T-helper 1 cell (primary cell): Measurements from ENCODE around the gene XRRA1.

Experiments used
- DNase-seq, 5 donors: peaks; one replicate each; pipeline ENCODE4 v3.0.0-alpha.2; 2012 to 2020

XRRA1 gene

GRCh38 chr11:74949753-74950137 lies 854 bp upstream of the XRRA1 start:
- DNase-seq: no peak

DNA sequence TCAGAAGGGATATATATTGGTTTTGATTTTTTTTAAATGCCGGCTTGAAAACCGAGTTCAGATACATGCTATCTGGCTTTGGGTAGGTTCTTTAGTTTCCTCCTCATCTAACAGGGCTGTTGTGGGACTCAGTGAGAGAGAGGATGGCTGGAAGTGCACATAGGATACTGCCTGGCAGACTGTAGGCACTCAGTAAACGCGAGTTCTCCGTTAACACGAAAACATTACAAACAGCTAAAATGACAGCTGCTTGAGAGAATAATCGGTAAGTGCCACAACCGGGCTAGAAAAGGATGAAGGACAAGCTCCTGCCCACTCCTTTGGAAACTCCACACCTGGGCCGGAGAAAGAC lies 369 bp downstream of the XRRA1 start:
- DNase-seq: no peak

DNA sequence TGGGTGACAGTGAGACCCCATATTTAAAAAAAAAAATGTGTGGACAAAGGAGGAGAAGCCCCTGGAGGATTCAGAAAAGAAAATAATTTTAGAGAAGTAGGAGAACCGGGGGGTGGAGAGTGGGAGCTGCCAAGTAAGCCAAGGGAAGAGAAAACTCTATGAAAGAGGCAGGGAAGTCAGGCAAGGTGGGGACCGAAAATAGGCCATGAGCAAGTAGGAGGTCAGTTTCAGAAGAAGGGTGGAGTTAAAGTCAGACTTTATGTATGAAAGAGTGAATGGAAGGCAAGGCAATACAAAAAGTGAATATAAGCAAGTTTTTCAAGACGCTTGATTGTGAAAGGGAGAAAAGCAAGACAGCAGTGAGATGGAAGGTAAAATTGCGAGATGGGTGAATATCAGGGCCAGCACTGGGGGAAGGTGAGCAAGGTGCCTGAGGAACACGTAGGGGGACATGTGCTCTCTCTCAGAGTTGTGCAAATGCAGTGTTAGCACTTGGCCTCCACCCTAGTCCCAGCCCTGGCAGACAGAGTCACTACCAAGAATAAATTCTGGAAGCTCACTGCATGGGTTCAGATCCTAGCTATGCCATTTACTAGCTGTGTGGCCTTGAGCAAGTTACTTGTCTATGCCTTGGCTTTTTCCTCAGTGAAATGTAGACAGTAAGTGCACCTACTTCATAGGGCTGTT lies 6.7 kb downstream of the XRRA1 start:
- DNase-seq: no peak

DNA sequence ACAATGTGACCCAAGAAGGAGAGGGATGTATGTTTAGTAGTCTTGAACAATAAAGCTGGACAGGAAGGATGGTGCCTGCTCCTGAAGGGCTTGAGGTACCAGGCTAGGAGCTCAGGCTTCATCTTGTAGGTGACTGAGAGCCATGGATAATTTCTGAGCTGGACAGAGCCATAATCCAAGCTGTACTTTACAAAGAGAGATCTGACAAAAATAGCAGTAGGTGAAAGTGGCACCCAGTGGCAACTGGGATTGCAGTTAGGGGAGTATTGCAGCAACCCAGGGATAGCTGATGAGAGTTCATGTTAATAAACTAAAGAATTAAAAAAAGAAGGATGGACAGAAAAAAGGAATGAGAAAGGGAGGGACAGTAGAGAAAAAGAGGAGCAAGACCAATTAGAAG lies 7.4 kb downstream of the XRRA1 start:
- DNase-seq: no peak

DNA sequence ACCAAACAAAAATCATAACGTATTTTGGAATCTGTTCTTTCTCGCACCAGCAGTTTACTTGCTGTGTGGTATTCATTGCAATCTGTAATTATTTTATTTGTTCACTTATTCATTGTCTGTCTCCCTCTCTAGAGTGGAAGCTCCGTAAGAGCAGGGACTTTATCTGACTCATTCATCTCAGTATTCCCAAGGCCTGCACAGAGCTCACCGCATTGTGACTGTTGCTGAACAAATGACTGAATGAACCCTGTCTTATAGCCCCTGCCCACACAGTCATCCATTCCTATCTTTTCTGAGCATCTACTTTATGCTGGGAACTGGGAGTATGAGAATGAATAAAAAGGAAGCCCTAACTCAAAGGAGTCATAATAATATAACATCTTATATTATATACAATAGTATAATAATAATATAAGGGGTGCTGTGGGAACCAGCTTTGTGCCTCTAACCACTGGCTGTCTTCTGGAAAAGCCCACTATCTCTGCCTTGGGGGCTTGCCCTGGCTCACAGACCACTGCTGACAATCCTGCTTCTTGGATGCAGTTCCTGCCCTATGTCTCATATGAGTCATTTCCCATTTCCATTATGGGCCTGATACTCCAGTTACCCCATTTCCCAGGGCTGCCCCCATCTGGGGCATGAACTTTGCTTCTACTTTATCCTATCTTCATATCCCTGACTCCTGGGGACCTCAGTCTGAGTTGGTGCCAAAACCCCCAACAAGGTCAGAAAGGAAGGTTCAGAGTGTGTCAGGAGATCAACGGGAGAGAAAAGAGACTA lies 11.0 kb downstream of the XRRA1 start:
- DNase-seq: no peak

DNA sequence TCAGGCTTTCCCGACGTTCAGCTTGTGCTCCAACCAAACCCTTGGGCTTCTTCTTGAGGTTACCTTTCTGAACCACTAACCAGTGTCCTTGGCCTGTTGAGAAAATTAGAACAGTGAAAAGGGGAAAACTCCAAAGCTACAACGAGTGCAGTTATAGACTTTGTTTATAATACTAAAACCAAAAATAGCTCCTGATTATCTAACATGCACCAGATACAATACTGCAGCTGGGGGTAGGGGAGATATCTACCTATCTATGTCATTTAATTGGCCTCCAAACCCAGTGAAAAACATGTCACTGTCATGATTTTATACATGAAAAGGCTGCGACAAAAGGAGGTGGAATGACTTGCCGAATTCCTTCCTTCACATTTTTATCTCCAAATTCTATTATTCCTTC lies 11.9 kb downstream of the XRRA1 start:
- DNase-seq: no peak

DNA sequence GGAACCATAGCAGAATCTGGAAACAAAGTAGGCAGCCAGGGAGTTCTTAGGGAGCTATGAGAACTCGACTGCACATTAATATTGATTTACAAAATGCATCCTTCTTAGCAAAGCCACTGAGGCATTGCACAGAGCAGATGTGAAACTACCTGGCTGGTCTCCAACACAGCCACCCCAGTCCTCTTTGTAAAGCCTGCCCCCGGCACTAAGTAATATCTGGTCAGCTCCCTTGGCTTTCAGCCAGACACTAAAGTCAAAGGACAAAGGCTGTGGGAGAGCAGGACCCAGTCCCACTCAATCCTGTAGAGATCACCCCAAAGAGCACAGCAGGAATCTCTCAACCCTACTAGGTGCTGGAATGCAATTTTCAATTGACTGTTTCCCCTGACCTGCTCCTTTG lies 12.8 kb downstream of the XRRA1 start:
- DNase-seq: no peak

- no peak for DNase-seq
Observed at GRCh38 chr11:74935285-74935684, 13.6 kb downstream of the XRRA1 start.

- DNase-seq: no peak
Observed at GRCh38 chr11:74933765-74934164, 15.1 kb downstream of the XRRA1 start.

DNA sequence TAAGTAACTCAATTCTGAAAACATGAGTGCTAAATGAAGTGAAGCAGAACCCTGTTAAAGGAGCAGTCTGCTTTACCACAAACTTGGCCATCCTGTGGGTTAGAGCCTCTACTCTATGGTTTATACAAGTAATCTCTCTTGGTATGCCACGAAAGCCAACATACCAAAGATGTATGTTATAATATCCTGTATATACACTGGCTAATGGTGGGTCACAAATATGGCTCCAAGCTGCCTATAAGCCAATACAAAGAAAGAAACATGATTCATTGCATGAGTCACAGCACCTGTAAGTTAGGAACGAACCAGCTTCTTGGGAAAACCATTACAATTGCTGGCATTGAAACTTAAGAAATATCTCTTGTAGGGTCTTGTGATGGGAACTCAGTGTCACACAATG lies 16.1 kb downstream of the XRRA1 start:
- DNase-seq: peak in 1 of 5 donors; percentile 30

- no peak for DNase-seq
Observed at GRCh38 chr11:74932169-74932568, 16.7 kb downstream of the XRRA1 start.

- DNase-seq: peak; percentile 17 to 82 (median 49)
Observed at GRCh38 chr11:74929431-74930363, 19.2 kb downstream of the XRRA1 start.

DNA sequence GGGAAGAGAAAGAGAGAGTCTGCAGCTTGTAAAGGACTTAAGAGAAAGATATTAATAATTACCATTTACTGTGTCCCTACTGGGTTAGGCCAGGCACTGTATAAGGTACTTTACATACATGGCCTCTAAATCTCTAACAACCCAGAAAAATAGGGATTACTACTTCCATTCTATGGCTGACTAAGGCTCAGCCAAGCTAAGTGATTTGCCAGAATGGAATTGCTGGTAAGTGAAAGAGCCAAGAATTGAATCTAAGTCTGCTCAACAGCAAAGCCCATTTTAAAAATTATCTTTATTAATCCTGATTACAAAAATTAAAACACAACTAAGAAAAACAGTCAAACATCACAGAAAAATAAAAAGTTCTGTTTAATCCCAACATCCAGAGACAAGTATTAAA lies 21.4 kb downstream of the XRRA1 start:
- DNase-seq: no peak

DNA sequence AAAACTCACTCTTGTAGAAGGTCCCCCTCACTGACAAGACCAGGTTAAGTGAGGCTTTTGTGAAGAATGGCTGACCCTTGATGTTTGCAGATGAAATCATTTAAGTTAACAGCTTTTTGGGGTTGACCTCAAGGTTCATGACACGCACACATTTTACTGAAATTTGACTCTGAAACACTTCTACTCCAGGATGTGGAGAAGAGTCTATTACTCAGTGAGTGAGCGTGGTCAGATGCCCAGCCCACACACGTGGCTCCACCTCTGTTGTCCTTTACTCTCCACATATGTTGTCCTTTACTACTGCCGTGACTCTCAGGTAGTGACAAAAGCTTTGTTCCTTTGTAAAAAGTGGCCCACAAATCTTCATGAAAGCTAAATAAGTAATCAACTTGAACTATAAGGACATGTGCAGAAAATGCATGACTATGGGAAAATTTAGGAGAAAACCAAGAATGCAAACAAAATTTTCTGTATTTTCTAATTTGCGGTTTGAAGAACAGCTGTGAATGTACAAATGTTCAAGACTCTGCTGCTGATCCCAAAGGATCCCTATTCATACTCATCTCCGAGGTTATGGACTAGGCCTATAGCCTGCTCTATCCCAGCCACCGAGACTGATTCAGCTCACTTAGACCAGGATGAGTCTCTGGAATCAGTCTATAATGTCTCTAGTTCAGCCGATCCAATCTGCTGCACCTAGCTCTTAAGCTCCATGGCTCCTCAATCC lies 22.4 kb downstream of the XRRA1 start:
- peak in 1 of 5 donors; percentile 70 for DNase-seq

- no peak for DNase-seq
Observed at GRCh38 chr11:74925281-74925680, 23.6 kb downstream of the XRRA1 start.

GRCh38 chr11:74923125-74923524 lies 25.8 kb downstream of the XRRA1 start:
- no peak for DNase-seq

GRCh38 chr11:74909812-74910211 lies 39.1 kb downstream of the XRRA1 start:
- no peak for DNase-seq

GRCh38 chr11:74909385-74909784 lies 39.5 kb downstream of the XRRA1 start:
- no peak for DNase-seq

GRCh38 chr11:74905326-74905725 lies 43.6 kb downstream of the XRRA1 start:
- no peak for DNase-seq

DNA sequence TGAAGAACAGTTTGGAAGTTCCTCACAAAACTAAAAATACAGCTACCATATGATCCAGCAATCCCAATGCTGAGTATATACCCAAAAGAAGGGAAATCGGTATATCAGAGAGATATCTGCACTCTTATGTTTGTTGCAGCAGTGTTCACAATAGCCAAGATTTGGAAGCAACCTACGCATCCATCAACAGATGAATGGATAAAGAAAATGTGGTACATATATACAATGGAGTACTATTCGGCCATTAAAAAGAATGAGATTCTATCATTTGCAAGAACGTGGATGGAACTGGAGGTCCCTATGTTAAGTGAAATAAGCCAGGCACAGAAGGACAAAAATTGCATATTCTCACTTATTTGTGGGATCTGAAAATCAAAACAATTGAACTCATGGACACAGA lies 46.5 kb downstream of the XRRA1 start:
- DNase-seq: no peak

DNA sequence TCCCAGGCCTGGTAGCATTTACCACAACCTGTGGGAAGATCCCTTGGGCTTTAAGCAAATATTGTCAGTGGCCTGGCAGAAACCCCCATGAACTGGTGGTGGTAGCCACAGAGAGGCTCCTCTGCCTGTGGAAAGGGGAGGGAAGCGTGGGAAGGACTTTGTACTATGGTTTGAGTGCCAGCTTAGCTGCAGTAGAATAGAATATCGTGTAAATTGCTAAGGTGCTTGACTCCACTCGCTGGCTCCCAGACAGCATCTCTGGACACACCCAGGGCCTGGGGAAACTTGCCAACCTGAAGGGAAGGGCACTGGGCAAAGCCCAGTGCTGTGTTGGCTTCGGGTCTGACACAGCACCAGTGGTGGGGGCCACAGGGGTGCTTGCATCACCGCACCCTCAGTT lies 52.6 kb downstream of the XRRA1 start:
- DNase-seq: no peak

DNA sequence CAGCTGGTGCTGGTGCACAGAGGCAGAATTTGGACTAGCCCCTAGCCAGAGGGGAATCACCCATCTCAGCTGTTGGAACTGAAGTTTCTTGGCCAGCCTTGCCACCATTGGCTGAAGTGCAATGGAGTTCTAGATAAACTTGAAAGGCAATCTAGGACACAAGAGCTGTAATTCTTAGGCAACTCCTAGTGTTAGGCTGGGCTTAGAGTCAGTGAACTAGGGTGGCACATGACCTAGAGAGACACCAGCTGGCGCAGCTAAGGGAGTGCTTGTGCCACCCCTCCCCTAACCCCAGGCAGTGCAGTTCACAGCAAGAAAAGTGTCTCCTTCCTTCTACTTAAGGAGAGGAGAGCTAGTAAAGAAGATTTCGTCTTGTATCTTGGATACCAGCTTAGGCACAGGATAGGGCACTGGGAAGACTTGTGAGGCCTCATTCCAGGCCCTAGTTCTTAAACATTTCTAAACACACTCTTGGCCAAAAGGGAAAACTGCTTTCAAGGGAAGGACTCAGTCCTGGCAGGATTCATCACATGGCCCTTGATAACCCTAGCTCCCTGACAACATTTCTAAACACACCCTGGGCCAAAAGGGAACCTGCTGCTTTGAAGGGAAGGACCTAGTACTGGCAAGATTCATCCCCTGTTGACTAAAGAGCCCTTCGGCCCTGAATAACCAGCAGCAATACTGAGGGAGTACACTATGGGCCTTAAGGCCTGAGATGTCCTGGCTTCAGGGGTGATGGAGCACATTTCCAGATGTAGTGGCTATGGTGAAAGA lies 53.4 kb downstream of the XRRA1 start:
- DNase-seq: no peak
